Nephron (organoid): ENCODE measurements around the gene EIF4B.

Source experiments
- H3K27ac Mint-ChIP-seq, 3 experiments: 2 replicates each; pipeline ENCODE4 v1.8.0; 2020; ENCODE audit warnings: mixed read lengths in 3 of 3, mild to moderate bottlenecking in 2 of 3, moderate library complexity in 1 of 3
- H3K27me3 Mint-ChIP-seq: 2 replicates; pipeline ENCODE4 v1.8.0; 2021; ENCODE audit warnings: low read depth, mild to moderate bottlenecking, moderate library complexity, mixed read lengths
- H3K36me3 Mint-ChIP-seq: 2 replicates; pipeline ENCODE4 v1.8.0; 2020; ENCODE audit warnings: low read depth, mixed read lengths
- H3K4me1 Mint-ChIP-seq: 2 replicates; pipeline ENCODE4 v1.8.0; 2020; ENCODE audit warnings: mixed read lengths
- H3K4me3 Mint-ChIP-seq, 3 experiments: 2 replicates each; pipeline ENCODE4 v1.8.0; 2020; ENCODE audit warnings: mild to moderate bottlenecking in 3 of 3, mixed read lengths in 3 of 3, moderate library complexity in 2 of 3
- H3K9me3 Mint-ChIP-seq: 2 replicates; pipeline ENCODE4 v1.8.0; 2020; ENCODE audit warnings: mixed read lengths
- TF ChIP-seq, protein P1 (sequence below), 3 experiments: fragments of 200-600 bp; sonication (generic); IDR thresholded peaks; one replicate each; pipeline ENCODE4 v1.5.0; 2021; ENCODE audit warnings: antibody characterized with exemption in 3 of 3; ENCODE audit not compliant: unreplicated experiment in 3 of 3

The EIF4B gene

DNA sequence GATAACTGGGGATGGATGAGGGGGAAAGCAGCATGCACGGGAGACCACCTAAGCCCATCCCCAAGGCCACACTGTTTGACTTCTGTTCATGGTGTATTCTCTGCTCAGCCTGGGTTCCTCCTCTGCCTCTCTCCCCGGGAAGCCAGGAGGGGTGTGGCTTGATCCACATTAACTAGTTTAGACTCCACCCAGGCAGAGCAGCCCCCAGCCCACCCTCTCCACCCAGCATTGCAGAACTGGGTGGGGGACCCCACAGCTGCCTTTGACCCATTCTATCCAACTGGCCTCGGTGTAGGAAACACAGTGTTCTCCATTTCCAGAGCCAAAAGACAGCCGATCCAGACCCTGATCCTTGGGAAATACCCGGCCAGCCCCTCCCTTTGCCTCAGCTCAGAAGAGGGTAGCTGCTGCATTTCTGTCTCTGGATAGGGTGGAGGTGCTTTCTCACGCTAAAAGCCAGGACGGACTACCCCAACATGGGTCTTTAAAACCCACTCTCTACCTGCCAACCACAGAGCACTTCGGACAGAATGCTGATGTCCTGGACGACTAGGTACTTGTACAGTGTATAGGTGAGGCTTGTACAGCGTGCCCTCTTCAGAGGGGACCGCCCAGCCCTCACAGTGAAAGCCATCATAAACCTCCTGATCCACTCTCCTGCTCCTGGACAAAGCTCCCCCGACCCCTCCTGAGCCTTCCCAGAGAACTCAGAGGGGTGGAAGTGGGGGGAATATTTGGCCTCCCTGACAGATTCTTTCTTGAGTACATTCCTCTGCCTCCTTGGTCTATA, 63.6 kb downstream of the EIF4B start:
- peaks cover 83% of the 10 kb centered on the region for H3K4me1 Mint-ChIP-seq
- no peaks in the 10 kb centered on the region for H3K9me3 Mint-ChIP-seq
- TF ChIP-seq, protein P1, sequence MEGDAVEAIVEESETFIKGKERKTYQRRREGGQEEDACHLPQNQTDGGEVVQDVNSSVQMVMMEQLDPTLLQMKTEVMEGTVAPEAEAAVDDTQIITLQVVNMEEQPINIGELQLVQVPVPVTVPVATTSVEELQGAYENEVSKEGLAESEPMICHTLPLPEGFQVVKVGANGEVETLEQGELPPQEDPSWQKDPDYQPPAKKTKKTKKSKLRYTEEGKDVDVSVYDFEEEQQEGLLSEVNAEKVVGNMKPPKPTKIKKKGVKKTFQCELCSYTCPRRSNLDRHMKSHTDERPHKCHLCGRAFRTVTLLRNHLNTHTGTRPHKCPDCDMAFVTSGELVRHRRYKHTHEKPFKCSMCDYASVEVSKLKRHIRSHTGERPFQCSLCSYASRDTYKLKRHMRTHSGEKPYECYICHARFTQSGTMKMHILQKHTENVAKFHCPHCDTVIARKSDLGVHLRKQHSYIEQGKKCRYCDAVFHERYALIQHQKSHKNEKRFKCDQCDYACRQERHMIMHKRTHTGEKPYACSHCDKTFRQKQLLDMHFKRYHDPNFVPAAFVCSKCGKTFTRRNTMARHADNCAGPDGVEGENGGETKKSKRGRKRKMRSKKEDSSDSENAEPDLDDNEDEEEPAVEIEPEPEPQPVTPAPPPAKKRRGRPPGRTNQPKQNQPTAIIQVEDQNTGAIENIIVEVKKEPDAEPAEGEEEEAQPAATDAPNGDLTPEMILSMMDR (IDR thresholded peaks at IDR 0.05; ENCODE audit: unreplicated experiment in 3 of 3) = no peak
- no peaks in the 10 kb centered on the region for H3K27me3 Mint-ChIP-seq
- H3K36me3 Mint-ChIP-seq = peaks cover 35% of the 10 kb centered on the region
- H3K4me3 Mint-ChIP-seq = no peak overlapping the region
- peak overlapping the region in 2 of 3 experiments; percentile 77 to 93 for H3K27ac Mint-ChIP-seq

- Mint-ChIP-seq H3K4me3 (no peak overlapping the region), H3K9me3 (no peaks in the 10 kb centered on the region), H3K36me3 (peaks cover 43% of the 10 kb centered on the region), H3K27ac (peak overlapping the region; percentile 28 to 95 (median 93)), H3K27me3 (no peaks in the 10 kb centered on the region), H3K4me1 (peaks cover 76% of the 10 kb centered on the region)
- TF ChIP-seq, protein P1 (IDR thresholded peaks at IDR 0.05; ENCODE audit: unreplicated experiment in 3 of 3) = no peak
These were observed 64.7 kb downstream of the EIF4B start for GRCh38 chr12:53070877-53071492.

DNA sequence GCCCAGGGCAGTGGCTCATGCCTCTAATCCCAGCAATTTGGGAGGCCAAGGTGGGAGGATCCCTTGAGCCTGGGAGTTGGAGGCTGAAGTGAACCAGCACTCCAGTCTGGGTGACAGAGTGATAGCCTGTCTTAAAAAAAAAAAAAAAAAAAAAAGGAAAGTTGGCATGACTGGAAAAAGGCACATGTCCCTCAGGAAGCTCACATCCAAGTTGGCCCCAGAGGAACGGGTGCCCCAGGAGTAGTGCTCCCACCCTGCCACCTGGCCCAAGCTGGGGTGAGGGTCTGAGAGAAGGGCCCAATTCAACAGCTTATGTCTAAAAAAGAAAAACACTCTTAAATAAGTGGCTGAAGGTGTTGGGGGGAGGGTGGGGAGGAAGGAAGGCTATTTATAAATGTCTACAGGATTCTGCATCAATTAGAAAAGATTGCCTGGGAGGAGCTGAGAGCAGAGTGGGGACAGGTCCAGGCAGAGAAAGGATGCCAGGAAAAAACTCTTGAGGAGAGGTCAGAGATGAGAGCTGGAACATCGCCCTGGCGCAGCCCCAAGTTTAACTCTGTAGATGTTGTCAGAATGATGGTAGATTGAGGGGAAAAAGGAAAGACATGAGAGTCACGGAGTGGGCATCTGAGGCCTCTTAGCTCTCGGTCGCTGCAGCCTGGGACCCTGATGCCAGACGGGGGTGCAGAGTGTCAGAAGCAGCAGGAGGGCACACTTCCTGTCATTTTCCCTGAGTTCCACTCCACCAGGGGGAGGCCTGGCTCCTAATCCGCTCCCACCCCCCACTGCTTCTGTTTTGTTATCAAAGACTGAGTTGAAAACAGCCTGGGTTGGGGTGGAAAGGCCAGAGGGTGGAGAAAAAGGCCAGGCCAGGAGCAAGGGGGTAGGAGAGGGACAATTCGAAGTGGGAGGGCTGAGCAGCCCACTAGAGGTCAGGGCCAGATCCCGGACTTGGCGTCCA, 65.6 kb downstream of the EIF4B start:
- peak overlapping the region; percentile 70 to 95 (median 93) for H3K27ac Mint-ChIP-seq
- H3K9me3 Mint-ChIP-seq = no peaks in the 10 kb centered on the region
- peaks cover 47% of the 10 kb centered on the region for H3K36me3 Mint-ChIP-seq
- TF ChIP-seq, protein P1 (IDR thresholded peaks at IDR 0.05; ENCODE audit: unreplicated experiment in 3 of 3) = peak in 1 of 3 experiments; percentile 10
- H3K27me3 Mint-ChIP-seq = no peaks in the 10 kb centered on the region
- H3K4me1 Mint-ChIP-seq = peaks cover 67% of the 10 kb centered on the region
- peak overlapping the region in 2 of 3 experiments; percentile 62 to 63 for H3K4me3 Mint-ChIP-seq

GRCh38 chr12:53073881-53074280, 67.6 kb downstream of the EIF4B start:
- TF ChIP-seq, protein P1 (IDR thresholded peaks at IDR 0.05; ENCODE audit: unreplicated experiment in 3 of 3) = no peak
- peak overlapping the region in 1 of 3 experiments; percentile 0 for H3K4me3 Mint-ChIP-seq
- H3K27ac Mint-ChIP-seq = peak overlapping the region in 2 of 3 experiments; percentile 45 to 81
- H3K4me1 Mint-ChIP-seq = peaks cover 58% of the 10 kb centered on the region
- no peaks in the 10 kb centered on the region for H3K27me3 Mint-ChIP-seq
- peaks cover 51% of the 10 kb centered on the region for H3K36me3 Mint-ChIP-seq
- H3K9me3 Mint-ChIP-seq = no peaks in the 10 kb centered on the region

DNA sequence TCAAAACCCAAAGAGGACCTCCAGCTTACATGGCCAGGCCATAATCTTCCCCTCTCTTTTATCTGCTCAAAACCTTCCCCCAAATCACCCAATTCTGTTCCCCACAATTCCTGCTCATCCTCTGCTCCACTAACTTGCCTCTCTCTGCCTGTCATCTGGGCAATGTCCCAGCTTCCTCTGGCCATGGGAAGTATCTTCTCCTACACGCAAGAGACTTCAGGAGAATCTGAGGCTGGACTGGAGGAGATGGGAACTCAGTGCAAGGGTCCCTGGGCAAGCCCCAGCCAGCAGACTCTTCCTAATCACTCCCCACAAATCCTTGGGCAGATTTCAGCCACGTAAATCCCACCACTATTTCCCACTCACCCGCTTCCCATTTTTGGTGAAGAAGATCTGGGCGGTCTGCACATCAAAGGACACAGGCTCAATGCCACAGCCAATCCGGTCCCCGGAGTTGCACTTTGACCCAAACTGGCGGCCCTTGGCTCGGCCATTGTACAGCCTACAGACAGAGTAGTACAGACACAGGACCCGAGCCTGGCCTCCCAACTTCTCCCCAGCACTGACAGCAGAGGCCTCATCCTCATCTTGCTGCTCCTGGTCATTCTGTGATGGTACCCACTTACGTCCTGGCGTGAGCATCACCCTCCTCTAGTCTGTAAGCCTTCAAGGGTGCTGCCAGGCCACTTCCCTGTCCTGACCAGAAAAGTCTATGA, 68.2 kb downstream of the EIF4B start:
- TF ChIP-seq, protein P1 (IDR thresholded peaks at IDR 0.05; ENCODE audit: unreplicated experiment in 3 of 3) = no peak
- peak overlapping the region in 2 of 3 experiments; percentile 0 to 19 for H3K4me3 Mint-ChIP-seq
- no peaks in the 10 kb centered on the region for H3K27me3 Mint-ChIP-seq
- no peaks in the 10 kb centered on the region for H3K9me3 Mint-ChIP-seq
- H3K4me1 Mint-ChIP-seq = peaks cover 58% of the 10 kb centered on the region
- H3K27ac Mint-ChIP-seq = peak overlapping the region in 2 of 3 experiments; percentile 45 to 81
- H3K36me3 Mint-ChIP-seq = peaks cover 51% of the 10 kb centered on the region
